GM08714 (cell line): ENCODE results near the gene CTNNBIP1.

ENCODE experiments used
- H3K4me3 ChIP-seq: fragments of 200-500 bp; sonication (Bioruptor generic); 2 replicates; pipeline ENCODE4 v1.5.1; 2014; ENCODE audit warnings: mild to moderate bottlenecking, low read length, inconsistent platforms
- ZNF274 ChIP-seq: IDR thresholded peaks from 2 replicates; pipeline ENCODE4 v1.6.1; 2012; ENCODE audit warnings: mild to moderate bottlenecking, low read depth, low read length

The CTNNBIP1 gene

GRCh38 chr1:9892563-9893528 lies 17.2 kb downstream of the CTNNBIP1 start:
- no peak overlapping the region for H3K4me3 ChIP-seq
- TF ChIP-seq ZNF274 = no peak

- no peak for TF ChIP-seq ZNF274
- no peak overlapping the region for H3K4me3 ChIP-seq
These were observed 18.9 kb downstream of the CTNNBIP1 start for GRCh38 chr1:9891207-9891606.

- H3K4me3 ChIP-seq = no peak overlapping the region
- TF ChIP-seq ZNF274 = no peak
These were observed 19.8 kb downstream of the CTNNBIP1 start for GRCh38 chr1:9890224-9890731.

- H3K4me3 ChIP-seq = no peak overlapping the region
- no peak for TF ChIP-seq ZNF274
These were observed 20.7 kb downstream of the CTNNBIP1 start for GRCh38 chr1:9889411-9889810.

GRCh38 chr1:9888886-9889285 lies 21.2 kb downstream of the CTNNBIP1 start:
- no peak for TF ChIP-seq ZNF274
- H3K4me3 ChIP-seq = no peak overlapping the region

GRCh38 chr1:9887070-9887469 lies 23.0 kb downstream of the CTNNBIP1 start:
- no peak for TF ChIP-seq ZNF274
- H3K4me3 ChIP-seq = no peak overlapping the region

GRCh38 chr1:9886092-9886742 lies 23.9 kb downstream of the CTNNBIP1 start:
- no peak overlapping the region for H3K4me3 ChIP-seq
- TF ChIP-seq ZNF274 = no peak

GRCh38 chr1:9884805-9885204 lies 25.3 kb downstream of the CTNNBIP1 start:
- TF ChIP-seq ZNF274 = no peak
- H3K4me3 ChIP-seq = no peak overlapping the region

GRCh38 chr1:9883585-9884449 lies 26.3 kb downstream of the CTNNBIP1 start:
- TF ChIP-seq ZNF274 = no peak
- H3K4me3 ChIP-seq = no peak overlapping the region

GRCh38 chr1:9882945-9883303 lies 27.1 kb downstream of the CTNNBIP1 start:
- no peak overlapping the region for H3K4me3 ChIP-seq
- TF ChIP-seq ZNF274 = no peak

GRCh38 chr1:9882296-9882944 lies 27.6 kb downstream of the CTNNBIP1 start:
- no peak for TF ChIP-seq ZNF274
- H3K4me3 ChIP-seq = no peak overlapping the region

GRCh38 chr1:9881838-9882249 lies 28.2 kb downstream of the CTNNBIP1 start:
- no peak for TF ChIP-seq ZNF274
- H3K4me3 ChIP-seq = no peak overlapping the region

GRCh38 chr1:9878404-9878803 lies 31.7 kb downstream of the CTNNBIP1 start:
- no peak overlapping the region for H3K4me3 ChIP-seq
- TF ChIP-seq ZNF274 = no peak
